Esophagus squamous epithelium (tissue), 4 donors: ENCODE results near the gene KCNH3.

Source experiments
- POLR2A ChIP-seq, 4 donors: fragments of 450-650 bp; IDR thresholded peaks; one replicate each; pipeline ENCODE4 v1.6.1; 2017; ENCODE audit warnings: antibody characterized with exemption in 4 of 4, mild to moderate bottlenecking in 4 of 4, moderate library complexity in 3 of 4
- TF ChIP-seq, protein P1 (sequence below), 6 experiments: fragments of 450-650 bp in 4 of 6; fragments of 200-600 bp in 2 of 6; sonication (generic) in 2 of 6; IDR thresholded peaks; one replicate each; pipeline ENCODE4 v1.5.1; 2016 to 2019; ENCODE audit warnings: antibody characterized with exemption in 6 of 6, mild to moderate bottlenecking in 4 of 6, moderate library complexity in 4 of 6

GRCh38 chr12:49489720-49490119, 49.1 kb upstream of the KCNH3 start:
- no peak for TF ChIP-seq POLR2A (IDR thresholded peaks at IDR 0.05)
- TF ChIP-seq, protein P1, sequence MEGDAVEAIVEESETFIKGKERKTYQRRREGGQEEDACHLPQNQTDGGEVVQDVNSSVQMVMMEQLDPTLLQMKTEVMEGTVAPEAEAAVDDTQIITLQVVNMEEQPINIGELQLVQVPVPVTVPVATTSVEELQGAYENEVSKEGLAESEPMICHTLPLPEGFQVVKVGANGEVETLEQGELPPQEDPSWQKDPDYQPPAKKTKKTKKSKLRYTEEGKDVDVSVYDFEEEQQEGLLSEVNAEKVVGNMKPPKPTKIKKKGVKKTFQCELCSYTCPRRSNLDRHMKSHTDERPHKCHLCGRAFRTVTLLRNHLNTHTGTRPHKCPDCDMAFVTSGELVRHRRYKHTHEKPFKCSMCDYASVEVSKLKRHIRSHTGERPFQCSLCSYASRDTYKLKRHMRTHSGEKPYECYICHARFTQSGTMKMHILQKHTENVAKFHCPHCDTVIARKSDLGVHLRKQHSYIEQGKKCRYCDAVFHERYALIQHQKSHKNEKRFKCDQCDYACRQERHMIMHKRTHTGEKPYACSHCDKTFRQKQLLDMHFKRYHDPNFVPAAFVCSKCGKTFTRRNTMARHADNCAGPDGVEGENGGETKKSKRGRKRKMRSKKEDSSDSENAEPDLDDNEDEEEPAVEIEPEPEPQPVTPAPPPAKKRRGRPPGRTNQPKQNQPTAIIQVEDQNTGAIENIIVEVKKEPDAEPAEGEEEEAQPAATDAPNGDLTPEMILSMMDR (IDR thresholded peaks at IDR 0.05), result no peak
